ENCODE measurements around the gene RNF166. TPM values are rescaled to one million over a fixed set of nuclear protein-coding genes. Genes with fewer than 3 reads are reported as not detected.

The RNF166 gene
- total and polyA plus RNA-seq, 2 donors from 2014 or later: 16.3 to 31.4 TPM

- Histone ChIP-seq H3K4me3 (ENCODE audit: low read length in 3 of 3) (no peak overlapping the region), H3K9ac (ENCODE audit: low read length in 3 of 3) (no peak overlapping the region), H3K27ac (ENCODE audit: low read depth in 2 of 2, low read length in 2 of 2) (no peak overlapping the region), H3K4me1 (ENCODE audit: control insufficient read depth in 2 of 3, insufficient read depth in 2 of 3, low read depth in 1 of 3, low read length in 3 of 3) (no peaks in the 10 kb centered on the region), H3K36me3 (ENCODE audit: control insufficient read depth in 2 of 3, insufficient read depth in 3 of 3, low read length in 3 of 3) (peaks cover 0 to 19% (median 18%) of the 10 kb centered on the region in 3 donors), H3K9me3 (ENCODE audit: control insufficient read depth in 2 of 3, insufficient read depth in 1 of 3, low read length in 3 of 3) (no peaks in the 10 kb centered on the region), H3K27me3 (ENCODE audit: control insufficient read depth, insufficient read depth, low read length) (no peaks in the 10 kb centered on the region)
- FAIRE-seq (no peak), DNase-seq (no peak)
- intact Hi-C loops (cut with DNase I): no loop called here
- TF ChIP-seq, protein P1, sequence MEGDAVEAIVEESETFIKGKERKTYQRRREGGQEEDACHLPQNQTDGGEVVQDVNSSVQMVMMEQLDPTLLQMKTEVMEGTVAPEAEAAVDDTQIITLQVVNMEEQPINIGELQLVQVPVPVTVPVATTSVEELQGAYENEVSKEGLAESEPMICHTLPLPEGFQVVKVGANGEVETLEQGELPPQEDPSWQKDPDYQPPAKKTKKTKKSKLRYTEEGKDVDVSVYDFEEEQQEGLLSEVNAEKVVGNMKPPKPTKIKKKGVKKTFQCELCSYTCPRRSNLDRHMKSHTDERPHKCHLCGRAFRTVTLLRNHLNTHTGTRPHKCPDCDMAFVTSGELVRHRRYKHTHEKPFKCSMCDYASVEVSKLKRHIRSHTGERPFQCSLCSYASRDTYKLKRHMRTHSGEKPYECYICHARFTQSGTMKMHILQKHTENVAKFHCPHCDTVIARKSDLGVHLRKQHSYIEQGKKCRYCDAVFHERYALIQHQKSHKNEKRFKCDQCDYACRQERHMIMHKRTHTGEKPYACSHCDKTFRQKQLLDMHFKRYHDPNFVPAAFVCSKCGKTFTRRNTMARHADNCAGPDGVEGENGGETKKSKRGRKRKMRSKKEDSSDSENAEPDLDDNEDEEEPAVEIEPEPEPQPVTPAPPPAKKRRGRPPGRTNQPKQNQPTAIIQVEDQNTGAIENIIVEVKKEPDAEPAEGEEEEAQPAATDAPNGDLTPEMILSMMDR (IDR thresholded peaks at IDR 0.05; ENCODE audit: borderline replicate concordance, extremely low read depth, insufficient read depth): no peak
Measured at GRCh38 chr16:88731699-88732098, 25.5 kb upstream of the RNF166 start.

GRCh38 chr16:88730632-88731607 is 24.7 kb upstream of the RNF166 start:
- intact Hi-C loops (cut with DNase I): no loop called here
- H3K27me3 ChIP-seq (ENCODE audit: control insufficient read depth, insufficient read depth, low read length): no peaks in the 10 kb centered on the region

GRCh38 chr16:88727871-88728270 is 21.7 kb upstream of the RNF166 start:
- DNase-seq: peak in 1 of 5 donors; percentile 60
- TF ChIP-seq, protein P1 (IDR thresholded peaks at IDR 0.05; ENCODE audit: borderline replicate concordance, extremely low read depth, insufficient read depth): no peak
- no peak for FAIRE-seq
- Histone ChIP-seq H3K27me3 (ENCODE audit: control insufficient read depth, insufficient read depth, low read length) (no peaks in the 10 kb centered on the region), H3K4me3 (ENCODE audit: low read length in 3 of 3) (no peak overlapping the region), H3K9ac (ENCODE audit: low read length in 3 of 3) (no peak overlapping the region), H3K36me3 (ENCODE audit: control insufficient read depth in 2 of 3, insufficient read depth in 3 of 3, low read length in 3 of 3) (peaks cover 0 to 16% (median 8%) of the 10 kb centered on the region in 3 donors), H3K9me3 (ENCODE audit: control insufficient read depth in 2 of 3, insufficient read depth in 1 of 3, low read length in 3 of 3) (no peaks in the 10 kb centered on the region), H3K27ac (ENCODE audit: low read depth in 2 of 2, low read length in 2 of 2) (no peak overlapping the region), H3K4me1 (ENCODE audit: control insufficient read depth in 2 of 3, insufficient read depth in 2 of 3, low read depth in 1 of 3, low read length in 3 of 3) (no peaks in the 10 kb centered on the region)
- intact Hi-C loops (cut with DNase I): no loop called here

More at GRCh38 chr16:88730632-88731607, 24.7 kb upstream of the RNF166 start:
- no peak overlapping the region for H3K27ac ChIP-seq (ENCODE audit: low read depth in 2 of 2, low read length in 2 of 2)
- no peak for FAIRE-seq
- peaks cover 0 to 21% (median 19%) of the 10 kb centered on the region in 3 donors for H3K36me3 ChIP-seq (ENCODE audit: control insufficient read depth in 2 of 3, insufficient read depth in 3 of 3, low read length in 3 of 3)
- no peak overlapping the region for H3K4me3 ChIP-seq (ENCODE audit: low read length in 3 of 3)
- H3K9me3 ChIP-seq (ENCODE audit: control insufficient read depth in 2 of 3, insufficient read depth in 1 of 3, low read length in 3 of 3): no peaks in the 10 kb centered on the region
- no peaks in the 10 kb centered on the region for H3K4me1 ChIP-seq (ENCODE audit: control insufficient read depth in 2 of 3, insufficient read depth in 2 of 3, low read depth in 1 of 3, low read length in 3 of 3)
- H3K9ac ChIP-seq (ENCODE audit: low read length in 3 of 3): no peak overlapping the region
- DNase-seq: no peak
- TF ChIP-seq, protein P1 (IDR thresholded peaks at IDR 0.05; ENCODE audit: borderline replicate concordance, extremely low read depth, insufficient read depth): no peak
